SU-DHL-6 (cell line): Measurements from ENCODE around the gene IDH3B.

Source experiments
- H2AFZ ChIP-seq: fragments of 200-600 bp; sonication (generic); 2 replicates; pipeline ENCODE4 v1.6.1; 2014; ENCODE audit warnings: low read depth, mild to moderate bottlenecking, moderate library complexity, mixed read lengths, antibody characterized with exemption, low read length; ENCODE audit not compliant: severe bottlenecking
- H3F3A ChIP-seq: fragments of 200-600 bp; shearing (Covaris generic); 2 replicates; pipeline ENCODE4 v1.6.0; 2016; ENCODE audit warnings: antibody characterized with exemption, mild to moderate bottlenecking; ENCODE audit not compliant: insufficient read depth
- H3K27ac ChIP-seq: fragments of 200-600 bp; sonication (generic); 2 replicates; pipeline ENCODE4 v1.5.1; 2016; ENCODE audit warnings: low read depth, mild to moderate bottlenecking, low read length, moderate library complexity, mixed read lengths
- H3K27me3 ChIP-seq: fragments of 200-600 bp; sonication (generic), shearing (Covaris generic); 2 replicates; pipeline ENCODE4 v1.6.0; 2014; ENCODE audit warnings: mild to moderate bottlenecking, low read length
- H3K36me3 ChIP-seq: fragments of 200-600 bp; sonication (generic); 2 replicates; pipeline ENCODE4 v1.6.1; 2014; ENCODE audit warnings: mild to moderate bottlenecking, low read length, mixed read lengths
- H3K4me2 ChIP-seq: fragments of 300-600, 200-600 bp; shearing (Covaris generic), sonication (generic); 2 replicates; pipeline ENCODE4 v1.6.0; 2014; ENCODE audit warnings: low read length, low read depth, mild to moderate bottlenecking; ENCODE audit not compliant: poor library complexity, severe bottlenecking
- H3K4me3 ChIP-seq: fragments of 200-600 bp; sonication (generic); 2 replicates; pipeline ENCODE4 v1.5.1; 2014; ENCODE audit warnings: antibody characterized with exemption, low read length, mild to moderate bottlenecking, mixed read lengths; ENCODE audit not compliant: insufficient read depth, poor library complexity, severe bottlenecking
- H3K79me2 ChIP-seq: fragments of 200-600 bp; sonication (generic); 2 replicates; pipeline ENCODE4 v1.6.1; 2014; ENCODE audit warnings: mild to moderate bottlenecking, low read length, moderate library complexity; ENCODE audit not compliant: insufficient read depth
- H3K9ac ChIP-seq: fragments of 200-600 bp; sonication (generic); 2 replicates; pipeline ENCODE4 v1.7.0; 2014; ENCODE audit warnings: mild to moderate bottlenecking, low read length
- H3K9me2 ChIP-seq: fragments of 200-600 bp; sonication (generic); replicated peaks from 2 replicates; pipeline ENCODE4 v1.6.1; 2014; ENCODE audit warnings: low read length; ENCODE audit not compliant: insufficient read depth
- H3K9me3 ChIP-seq: fragments of 200-600 bp; sonication (generic); 2 replicates; pipeline ENCODE4 v1.6.1; 2014; ENCODE audit warnings: low read length, mixed read lengths; ENCODE audit not compliant: insufficient read depth
- H4K20me1 ChIP-seq: fragments of 200-600 bp; sonication (generic); 2 replicates; pipeline ENCODE4 v1.6.1; 2014; ENCODE audit warnings: low read depth, mild to moderate bottlenecking, antibody characterized with exemption, low read length, moderate library complexity, mixed read lengths
- EZH2phosphoT487 ChIP-seq: fragments of 200-600 bp; sonication (generic), shearing (Covaris generic); conservative IDR thresholded peaks from 2 replicates; pipeline ENCODE4 v1.6.1; 2018; ENCODE audit warnings: mild to moderate bottlenecking, antibody characterized with exemption, low read length, moderate library complexity, mixed read lengths
- TF ChIP-seq, protein P1 (sequence below): fragments of 200-600 bp; sonication (generic); IDR thresholded peaks from one replicate; pipeline ENCODE4 v1.5.1; 2017; ENCODE audit warnings: antibody characterized with exemption, mild to moderate bottlenecking, low read length, moderate library complexity; ENCODE audit not compliant: insufficient read depth, poor library complexity, severe bottlenecking

Gene IDH3B

DNA sequence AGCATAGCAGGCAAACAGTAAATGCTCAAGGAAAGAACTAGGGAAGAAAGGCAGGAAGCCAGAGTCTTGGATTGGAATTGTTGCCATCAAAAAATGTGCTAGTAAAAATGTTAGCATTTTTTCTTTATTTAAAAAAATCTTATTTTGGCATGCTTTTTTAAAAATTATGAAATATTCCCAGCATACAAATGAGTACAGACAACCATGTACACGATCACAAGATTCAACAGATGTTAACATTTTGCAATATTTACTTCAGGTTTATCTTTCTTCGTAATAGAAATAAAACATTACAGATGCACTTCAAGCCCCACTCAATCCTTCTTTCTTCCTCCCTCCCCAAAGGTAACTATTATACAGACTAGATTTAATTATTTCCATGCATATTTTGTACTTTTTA is 39.0 kb downstream of the IDH3B start:
- peaks cover 5% of the 10 kb centered on the region; the same call in 1 of the 2 replicates for H3K27me3 ChIP-seq
- H3K27ac ChIP-seq = no peak overlapping the region
- no peak overlapping the region for H3K4me3 ChIP-seq
- H3K79me2 ChIP-seq = no peaks in the 10 kb centered on the region
- no peak overlapping the region for H2AFZ ChIP-seq
- H4K20me1 ChIP-seq = no peaks in the 10 kb centered on the region
- H3K9ac ChIP-seq = no peak overlapping the region
- no peak overlapping the region for H3K4me2 ChIP-seq
- TF ChIP-seq, protein P1, sequence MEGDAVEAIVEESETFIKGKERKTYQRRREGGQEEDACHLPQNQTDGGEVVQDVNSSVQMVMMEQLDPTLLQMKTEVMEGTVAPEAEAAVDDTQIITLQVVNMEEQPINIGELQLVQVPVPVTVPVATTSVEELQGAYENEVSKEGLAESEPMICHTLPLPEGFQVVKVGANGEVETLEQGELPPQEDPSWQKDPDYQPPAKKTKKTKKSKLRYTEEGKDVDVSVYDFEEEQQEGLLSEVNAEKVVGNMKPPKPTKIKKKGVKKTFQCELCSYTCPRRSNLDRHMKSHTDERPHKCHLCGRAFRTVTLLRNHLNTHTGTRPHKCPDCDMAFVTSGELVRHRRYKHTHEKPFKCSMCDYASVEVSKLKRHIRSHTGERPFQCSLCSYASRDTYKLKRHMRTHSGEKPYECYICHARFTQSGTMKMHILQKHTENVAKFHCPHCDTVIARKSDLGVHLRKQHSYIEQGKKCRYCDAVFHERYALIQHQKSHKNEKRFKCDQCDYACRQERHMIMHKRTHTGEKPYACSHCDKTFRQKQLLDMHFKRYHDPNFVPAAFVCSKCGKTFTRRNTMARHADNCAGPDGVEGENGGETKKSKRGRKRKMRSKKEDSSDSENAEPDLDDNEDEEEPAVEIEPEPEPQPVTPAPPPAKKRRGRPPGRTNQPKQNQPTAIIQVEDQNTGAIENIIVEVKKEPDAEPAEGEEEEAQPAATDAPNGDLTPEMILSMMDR = no peak
- no peak for TF ChIP-seq EZH2phosphoT487
- no peaks in the 10 kb centered on the region for H3K9me2 ChIP-seq
- H3K9me3 ChIP-seq = no peaks in the 10 kb centered on the region
- no peaks in the 10 kb centered on the region for H3K36me3 ChIP-seq
- no peaks in the 10 kb centered on the region for H3F3A ChIP-seq

DNA sequence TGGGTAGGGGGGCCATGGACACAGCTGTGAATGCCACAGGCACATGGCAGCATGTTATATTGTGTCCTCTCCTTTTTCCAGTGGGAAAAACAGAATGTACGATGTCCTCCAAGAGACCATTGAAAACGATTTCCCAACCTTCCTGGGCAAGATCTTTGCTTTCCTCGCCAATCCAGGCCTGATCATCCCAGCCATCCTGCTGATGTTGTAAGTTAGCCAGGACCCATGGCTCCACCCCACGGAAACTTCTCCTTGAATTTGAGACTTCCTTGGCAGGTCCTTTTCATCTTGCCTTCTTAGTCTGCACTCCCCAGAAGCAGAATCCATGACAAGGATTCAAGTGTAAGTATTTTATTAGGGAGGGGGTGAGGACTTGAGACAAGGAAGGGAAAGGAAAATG is 39.8 kb downstream of the IDH3B start:
- Histone ChIP-seq H3K79me2 (no peaks in the 10 kb centered on the region), H3K27ac (no peak overlapping the region), H2AFZ (no peak overlapping the region), H3K27me3 (peaks cover 5% of the 10 kb centered on the region; the same call in 1 of the 2 replicates), H3K9me3 (no peaks in the 10 kb centered on the region), H3F3A (no peaks in the 10 kb centered on the region), H3K36me3 (no peaks in the 10 kb centered on the region), H3K9ac (no peak overlapping the region), H3K9me2 (no peaks in the 10 kb centered on the region), H3K4me2 (no peak overlapping the region), H4K20me1 (no peaks in the 10 kb centered on the region), H3K4me3 (no peak overlapping the region)
- TF ChIP-seq, protein P1 = no peak
- TF ChIP-seq EZH2phosphoT487 = no peak

DNA sequence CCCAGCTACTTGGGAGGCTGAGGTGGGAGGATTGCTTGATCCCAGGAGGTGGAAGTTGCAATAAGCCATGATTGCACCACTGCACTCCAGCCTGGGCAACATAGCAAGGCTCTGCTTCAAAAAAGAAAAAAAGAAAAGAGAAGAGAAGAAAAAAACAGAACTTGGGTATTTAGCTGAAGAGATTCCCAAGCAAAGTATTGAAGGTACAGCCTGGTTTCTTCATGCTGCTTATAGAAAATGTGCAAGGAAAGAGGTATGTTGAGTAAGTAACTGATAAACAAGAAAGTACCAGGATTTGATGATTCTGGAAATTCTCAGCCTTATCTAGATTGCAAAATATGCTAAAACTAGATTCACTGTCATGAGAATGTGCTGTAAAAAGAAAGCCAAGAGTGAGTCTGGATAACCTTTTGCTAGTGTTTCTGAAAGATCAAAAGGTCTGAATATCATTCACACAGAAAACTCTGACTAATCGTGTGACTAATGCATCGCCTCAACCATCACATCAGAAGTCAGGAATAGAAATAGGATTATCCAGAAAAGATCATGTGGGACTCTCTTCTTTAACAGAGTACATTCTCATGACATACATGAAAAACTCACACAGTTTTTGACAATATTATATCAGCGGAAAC is 43.9 kb downstream of the IDH3B start:
- Histone ChIP-seq H3K4me2 (no peak overlapping the region), H3K27me3 (no peaks in the 10 kb centered on the region), H3K9ac (no peak overlapping the region), H3K9me2 (no peaks in the 10 kb centered on the region), H4K20me1 (no peaks in the 10 kb centered on the region), H3K27ac (no peak overlapping the region), H3F3A (no peaks in the 10 kb centered on the region), H3K4me3 (no peak overlapping the region), H3K79me2 (no peaks in the 10 kb centered on the region), H2AFZ (no peak overlapping the region), H3K9me3 (no peaks in the 10 kb centered on the region), H3K36me3 (no peaks in the 10 kb centered on the region)
- no peak for TF ChIP-seq EZH2phosphoT487
- TF ChIP-seq, protein P1 = no peak
